Kidney (tissue), 14 donors: ENCODE data around the gene CAPN12. TPM values are rescaled to one million over a fixed set of nuclear protein-coding genes. Genes with fewer than 3 reads are reported as not detected.
A peak's percentile ranks its signal among the peaks of the same experiment; 100 is the strongest.

ENCODE experiments used
- DNase-seq, 5 donors: peaks; one replicate each; pipeline ENCODE4 v3.0.0-alpha.2; 2013 to 2020
- FAIRE-seq: peaks from 2 replicates; lab custom pipeline; 2012; peaks lifted over from hg19 to GRCh38; lab: Jason Lieb, UNC
- H3K27ac ChIP-seq, 2 donors: one replicate each; pipeline ENCODE4 v1.7.0; 2013; ENCODE audit warnings: low read depth in 2 of 2, low read length in 2 of 2, inconsistent platforms in 1 of 2
- H3K27me3 ChIP-seq: one replicate; pipeline ENCODE4 v1.7.1; 2013; ENCODE audit warnings: low read length, inconsistent platforms; ENCODE audit not compliant: control insufficient read depth, insufficient read depth
- H3K36me3 ChIP-seq, 3 donors: one replicate each; pipeline versions ENCODE4 v1.7.0 to v1.7.1; 2013; ENCODE audit warnings: low read length in 3 of 3, control low read depth in 1 of 3, inconsistent platforms in 1 of 3; ENCODE audit not compliant: insufficient read depth in 3 of 3, control insufficient read depth in 2 of 3
- H3K4me1 ChIP-seq, 3 donors: one replicate each; pipeline versions ENCODE4 v1.7.0 to v1.7.1; 2013; ENCODE audit warnings: low read length in 3 of 3, inconsistent platforms in 1 of 3, low read depth in 1 of 3; ENCODE audit not compliant: control insufficient read depth in 2 of 3, insufficient read depth in 2 of 3
- H3K4me3 ChIP-seq, 3 donors: one replicate each; pipeline versions ENCODE4 v1.7.0 to v1.8.1; 2013; ENCODE audit warnings: low read length in 3 of 3, control low read depth in 1 of 3, inconsistent platforms in 1 of 3
- H3K9ac ChIP-seq, 3 donors: one replicate each; pipeline versions ENCODE4 v1.7.0 to v1.7.1; 2013; ENCODE audit warnings: low read length in 3 of 3, control low read depth in 1 of 3, inconsistent platforms in 1 of 3
- H3K9me3 ChIP-seq, 3 donors: one replicate each; pipeline versions ENCODE4 v1.7.0 to v1.7.1; 2013; ENCODE audit warnings: low read length in 3 of 3, control low read depth in 1 of 3, inconsistent platforms in 1 of 3; ENCODE audit not compliant: control insufficient read depth in 2 of 3, insufficient read depth in 1 of 3
- CTCF ChIP-seq: IDR thresholded peaks from 3 replicates; pipeline ENCODE4 v1.5.1; 2012; ENCODE audit warnings: mild to moderate bottlenecking, moderate library complexity, borderline replicate concordance; ENCODE audit not compliant: insufficient read depth; ENCODE audit errors: extremely low read depth
- intact Hi-C: fragments of 100-400 bp; cut with DNase I; formaldehyde crosslinking; loops from one replicate; pipeline ENCODE4 v1.11.1; 2022
- polyA plus RNA-seq: library from polyadenylated mRNA; stranded (reverse); fragments of 350-450 nt; fragmentation: Illumina TruSeq; extraction: RNeasy Lipid Tissue Mini Kit (QIAGEN cat#74804); gene quantifications from one replicate; pipeline ENCODE4 v1.2.3, GENCODE V29; 2014; ENCODE audit warnings: low read depth, low replicate concordance; ENCODE audit not compliant: insufficient read depth
- total RNA-seq: library from RNA; stranded (reverse); fragmentation: NEBNext Ultra II Directional; extraction: Animal tissue kit (Norgen Biotek cat#: 25700); gene quantifications from one replicate; pipeline ENCODE4 v1.2.1, GENCODE V29; 2021
- donor health status: control.
- donor health status: control.
- donor health status: control.
- donor health status: control.
- donor health status: control.
- donor health status: DM: yes; HTN: yes; CAD: no.
- donor health status: Normal renal cell carcinoma (clear cell type).

Gene CAPN12
- total and polyA plus RNA-seq, 2 donors from 2014 or later = 27.1 to 31.1 TPM

- no peak for TF ChIP-seq CTCF
- no peak for DNase-seq
- H3K9ac ChIP-seq = no peak overlapping the region
- H3K4me1 ChIP-seq = peaks cover 0 to 35% (median 0%) of the 10 kb centered on the region in 3 donors
- H3K9me3 ChIP-seq = no peaks in the 10 kb centered on the region
- no peak overlapping the region for H3K4me3 ChIP-seq
- peaks cover 0 to 68% (median 40%) of the 10 kb centered on the region in 3 donors for H3K36me3 ChIP-seq
- H3K27ac ChIP-seq = no peak overlapping the region
- H3K27me3 ChIP-seq = no peaks in the 10 kb centered on the region
- intact Hi-C loops = no loop called here
- FAIRE-seq = no peak
Measured at GRCh38 chr19:38723990-38724854, 20.1 kb downstream of the CAPN12 start.

- peak overlapping the region in 1 of 2 donors; percentile 44 for H3K27ac ChIP-seq
- peaks cover 0 to 72% (median 41%) of the 10 kb centered on the region in 3 donors for H3K36me3 ChIP-seq
- TF ChIP-seq CTCF = no peak
- H3K9me3 ChIP-seq = no peaks in the 10 kb centered on the region
- peaks cover 0 to 39% (median 0%) of the 10 kb centered on the region in 3 donors for H3K4me1 ChIP-seq
- no peak overlapping the region for H3K4me3 ChIP-seq
- intact Hi-C loops = no loop called here
- no peaks in the 10 kb centered on the region for H3K27me3 ChIP-seq
- FAIRE-seq (no peak), DNase-seq (peak in 1 of 5 donors; percentile 39)
- H3K9ac ChIP-seq = peak overlapping the region in 1 of 3 donors; percentile 40
Measured at GRCh38 chr19:38723606-38723965, 20.7 kb downstream of the CAPN12 start.

GRCh38 chr19:38722947-38723605 is 21.2 kb downstream of the CAPN12 start:
- TF ChIP-seq CTCF = no peak
- FAIRE-seq (no peak), DNase-seq (no peak)
- Histone ChIP-seq H3K4me3 (no peak overlapping the region), H3K9me3 (no peaks in the 10 kb centered on the region), H3K4me1 (peaks cover 0 to 40% (median 0%) of the 10 kb centered on the region in 3 donors), H3K9ac (peak overlapping the region in 1 of 3 donors; percentile 40), H3K36me3 (peaks cover 0 to 74% (median 44%) of the 10 kb centered on the region in 3 donors), H3K27ac (peak overlapping the region; percentile 25 to 44), H3K27me3 (no peaks in the 10 kb centered on the region)
- intact Hi-C loops = no loop called here
